GM19099 (cell line): ENCODE measurements around the gene NRXN3.

Source experiments
- POLR2A ChIP-seq: IDR thresholded peaks from 3 replicates; pipeline ENCODE4 v1.6.1; 2011; ENCODE audit warnings: low read depth; ENCODE audit not compliant: insufficient read length; ENCODE audit errors: extremely low read depth

NRXN3 gene

GRCh38 chr14:79011091-79011919 lies 841.1 kb downstream of the NRXN3 start:
- TF ChIP-seq POLR2A = no peak

GRCh38 chr14:79011920-79012204 lies 841.7 kb downstream of the NRXN3 start:
- TF ChIP-seq POLR2A = no peak

- TF ChIP-seq POLR2A = no peak
These were observed 846.8 kb downstream of the NRXN3 start for GRCh38 chr14:79016828-79017505.

GRCh38 chr14:79017561-79017960 lies 847.4 kb downstream of the NRXN3 start:
- no peak for TF ChIP-seq POLR2A

- no peak for TF ChIP-seq POLR2A
These were observed 848.7 kb downstream of the NRXN3 start for GRCh38 chr14:79018836-79019235.

- no peak for TF ChIP-seq POLR2A
These were observed 851.6 kb downstream of the NRXN3 start for GRCh38 chr14:79021766-79022165.

- no peak for TF ChIP-seq POLR2A
These were observed 857.0 kb downstream of the NRXN3 start for GRCh38 chr14:79027138-79027537.

GRCh38 chr14:79028281-79028680 lies 858.1 kb downstream of the NRXN3 start:
- TF ChIP-seq POLR2A = no peak

- TF ChIP-seq POLR2A = no peak
These were observed 866.3 kb downstream of the NRXN3 start for GRCh38 chr14:79036441-79036840.

- TF ChIP-seq POLR2A = no peak
These were observed 866.9 kb downstream of the NRXN3 start for GRCh38 chr14:79037106-79037505.

- no peak for TF ChIP-seq POLR2A
These were observed 867.4 kb downstream of the NRXN3 start for GRCh38 chr14:79037593-79037992.

GRCh38 chr14:79040790-79041189 lies 870.6 kb downstream of the NRXN3 start:
- no peak for TF ChIP-seq POLR2A

GRCh38 chr14:79043194-79043889 lies 873.2 kb downstream of the NRXN3 start:
- no peak for TF ChIP-seq POLR2A

GRCh38 chr14:79044894-79045624 lies 874.9 kb downstream of the NRXN3 start:
- TF ChIP-seq POLR2A = no peak

GRCh38 chr14:79050787-79051727 lies 880.9 kb downstream of the NRXN3 start:
- TF ChIP-seq POLR2A = no peak

- no peak for TF ChIP-seq POLR2A
These were observed 881.6 kb downstream of the NRXN3 start for GRCh38 chr14:79051742-79052141.
